NCI-H774 (cell line): ENCODE results near the gene GASK1B.

Experiments
- DNase-seq: peaks from one replicate; lab custom pipeline; 2025; lab: John Stamatoyannopoulos, UW

Gene GASK1B

DNA sequence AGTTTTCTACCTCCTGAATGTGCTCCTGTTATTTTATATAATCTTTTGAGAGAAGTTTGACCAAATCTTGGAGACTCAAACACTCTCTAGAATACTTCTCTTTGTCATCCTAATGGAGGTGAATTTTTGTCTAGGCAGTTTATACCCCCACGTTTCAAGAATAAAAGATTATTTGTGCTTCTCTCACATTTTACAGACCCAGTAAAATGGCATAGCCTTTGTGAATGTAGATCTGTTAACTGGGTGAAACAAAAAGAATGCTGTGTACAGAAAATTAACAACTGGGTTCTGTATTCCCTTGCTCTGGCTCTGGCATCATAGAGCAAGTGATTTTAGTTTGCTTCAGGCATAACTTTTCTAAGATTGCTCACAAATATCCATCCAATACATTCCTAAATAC is 26.1 kb downstream of the GASK1B start:
- no peak for DNase-seq

- DNase-seq, result no peak
Observed at GRCh38 chr4:158139086-158139485, 33.7 kb downstream of the GASK1B start.

DNA sequence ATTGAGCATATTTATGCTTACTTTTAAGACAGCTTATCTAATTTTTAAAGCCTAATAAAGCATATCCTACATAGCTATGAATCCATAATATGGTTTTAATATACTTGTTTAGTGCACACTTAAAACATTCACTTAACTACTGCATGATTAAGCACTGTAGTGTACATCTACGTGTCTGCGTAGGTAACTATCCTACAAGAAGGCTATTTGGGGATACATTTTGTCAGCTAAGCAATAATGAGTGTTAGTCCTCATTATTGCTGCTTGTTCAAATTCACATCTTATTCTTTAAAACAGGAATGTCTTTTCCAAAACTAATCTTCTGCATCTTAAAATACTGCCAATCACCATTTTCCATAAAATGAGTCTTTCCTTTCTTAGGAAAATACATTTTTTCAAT is 38.6 kb downstream of the GASK1B start:
- DNase-seq, result no peak

GRCh38 chr4:158133551-158133950 is 39.3 kb downstream of the GASK1B start:
- no peak for DNase-seq

- DNase-seq, result no peak
Observed at GRCh38 chr4:158131027-158131426, 41.8 kb downstream of the GASK1B start.

GRCh38 chr4:158130204-158130603 is 42.6 kb downstream of the GASK1B start:
- DNase-seq, result peak; percentile 34

DNA sequence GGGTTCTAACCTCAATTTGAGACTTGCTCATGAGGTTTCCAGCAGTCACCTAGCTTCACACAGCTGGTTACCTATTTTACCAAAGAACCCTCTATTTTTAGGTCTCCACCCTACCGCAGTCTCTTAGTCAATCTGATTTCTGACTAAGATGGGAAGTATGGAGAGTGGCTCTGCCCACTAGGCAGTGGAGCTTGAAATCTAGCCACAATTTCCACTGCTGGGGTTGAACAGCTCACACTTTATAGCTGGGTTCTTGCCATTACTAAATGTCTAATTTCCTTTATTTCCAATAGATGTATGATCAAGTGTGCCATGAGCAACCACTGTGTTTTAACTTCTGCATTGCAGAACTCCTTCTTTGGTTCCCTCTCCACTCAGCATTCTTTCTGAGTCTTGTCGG is 43.1 kb downstream of the GASK1B start:
- DNase-seq, result no peak

DNA sequence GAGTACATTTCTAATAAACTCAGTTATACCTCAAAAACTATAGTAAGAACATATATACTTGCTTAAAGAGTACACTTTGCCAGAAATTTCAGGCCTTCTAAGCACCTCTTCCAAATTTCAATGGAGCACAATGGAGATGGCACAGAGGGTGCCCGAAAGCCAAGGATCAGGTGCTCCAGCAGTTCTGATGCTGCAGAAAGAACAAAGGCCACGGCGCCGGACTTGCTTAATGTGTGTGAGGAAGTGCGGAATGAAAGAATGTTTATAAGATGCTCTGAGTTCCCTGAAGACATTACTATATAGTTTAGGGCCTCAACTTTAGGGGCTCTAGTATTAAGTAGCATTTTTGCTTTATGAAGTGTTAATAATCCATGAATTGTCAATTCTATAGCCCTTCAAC is 44.3 kb downstream of the GASK1B start:
- DNase-seq, result no peak

DNA sequence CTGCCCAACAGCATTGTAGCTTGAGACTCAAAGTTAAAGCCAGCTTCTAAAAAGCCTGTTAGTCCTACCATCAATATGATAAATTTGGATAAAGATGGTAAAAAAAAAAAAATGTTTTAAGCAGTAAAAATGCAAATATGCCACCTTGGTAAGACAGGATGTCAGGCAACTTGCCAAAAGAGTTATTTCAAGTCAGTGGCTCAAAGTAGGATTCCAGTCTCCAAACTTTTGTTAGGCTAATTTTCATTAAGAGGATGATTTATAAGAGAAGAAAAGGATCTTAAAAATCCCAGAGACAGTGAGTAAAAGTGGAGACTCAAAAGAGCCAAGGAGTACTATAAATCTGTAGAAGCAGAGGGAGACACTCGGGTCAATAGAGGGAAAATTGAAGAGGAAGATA is 47.5 kb downstream of the GASK1B start:
- DNase-seq, result no peak
